22Rv1 (cell line): ENCODE data around the gene DHDH.

Source experiments
- CTCF ChIP-seq: fragments of 450-650 bp; IDR thresholded peaks from 2 replicates; pipeline ENCODE4 v1.5.1; 2017; ENCODE audit warnings: mild to moderate bottlenecking
- ZFX ChIP-seq: fragments of 450-650 bp; IDR thresholded peaks from 2 replicates; pipeline ENCODE4 v1.6.1; 2017; ENCODE audit warnings: antibody characterized with exemption, borderline replicate concordance

- TF ChIP-seq CTCF (no peak), ZFX (no peak)
Measured at GRCh38 chr19:48970139-48970766, 36.8 kb downstream of the DHDH start.
